Skeletal muscle tissue (tissue), 4 donors: ENCODE results near the gene TRUB2. TPM values are rescaled to one million over a fixed set of nuclear protein-coding genes. Genes with fewer than 3 reads are reported as not detected.
"Not testable (repeated sequence)": the region's sequence is repeated elsewhere in the genome, so short reads cannot be mapped to it uniquely, and the experiment has no call there.

Experiments
- H3K27ac ChIP-seq: one replicate; pipeline ENCODE4 v1.7.0; 2013; ENCODE audit warnings: mild to moderate bottlenecking, low read depth, low read length, inconsistent platforms
- H3K27me3 ChIP-seq, 3 donors: one replicate each; pipeline ENCODE4 v1.7.0; 2013; ENCODE audit warnings: low read length in 3 of 3; ENCODE audit not compliant: control insufficient read depth in 3 of 3, insufficient read depth in 3 of 3
- H3K36me3 ChIP-seq, 3 donors: one replicate each; pipeline ENCODE4 v1.7.0; 2013; ENCODE audit warnings: low read length in 3 of 3; ENCODE audit not compliant: control insufficient read depth in 3 of 3, insufficient read depth in 3 of 3
- H3K4me1 ChIP-seq, 3 donors: one replicate each; pipeline ENCODE4 v1.7.0; 2013; ENCODE audit warnings: low read length in 3 of 3, mild to moderate bottlenecking in 3 of 3; ENCODE audit not compliant: control insufficient read depth in 3 of 3, insufficient read depth in 3 of 3
- H3K4me3 ChIP-seq, 3 donors: one replicate each; pipeline ENCODE4 v1.7.0; 2013; ENCODE audit warnings: low read length in 3 of 3
- H3K9ac ChIP-seq, 3 donors: one replicate each; pipeline ENCODE4 v1.7.0; 2013; ENCODE audit warnings: low read length in 3 of 3, mild to moderate bottlenecking in 3 of 3, moderate library complexity in 2 of 3, low read depth in 1 of 3
- H3K9me3 ChIP-seq, 3 donors: one replicate each; pipeline ENCODE4 v1.7.0; 2013; ENCODE audit warnings: low read length in 3 of 3; ENCODE audit not compliant: control insufficient read depth in 3 of 3
- total RNA-seq: library from RNA; depleted of rRNA; stranded (reverse); fragments of >200 nt; gene quantifications from one replicate; pipeline ENCODE4 v1.2.3, GENCODE V29; 2014
- donor health status: Osteomylitis.

TRUB2 gene
- total RNA-seq, 1 donor from 2014 or later, result 11.0 TPM

DNA sequence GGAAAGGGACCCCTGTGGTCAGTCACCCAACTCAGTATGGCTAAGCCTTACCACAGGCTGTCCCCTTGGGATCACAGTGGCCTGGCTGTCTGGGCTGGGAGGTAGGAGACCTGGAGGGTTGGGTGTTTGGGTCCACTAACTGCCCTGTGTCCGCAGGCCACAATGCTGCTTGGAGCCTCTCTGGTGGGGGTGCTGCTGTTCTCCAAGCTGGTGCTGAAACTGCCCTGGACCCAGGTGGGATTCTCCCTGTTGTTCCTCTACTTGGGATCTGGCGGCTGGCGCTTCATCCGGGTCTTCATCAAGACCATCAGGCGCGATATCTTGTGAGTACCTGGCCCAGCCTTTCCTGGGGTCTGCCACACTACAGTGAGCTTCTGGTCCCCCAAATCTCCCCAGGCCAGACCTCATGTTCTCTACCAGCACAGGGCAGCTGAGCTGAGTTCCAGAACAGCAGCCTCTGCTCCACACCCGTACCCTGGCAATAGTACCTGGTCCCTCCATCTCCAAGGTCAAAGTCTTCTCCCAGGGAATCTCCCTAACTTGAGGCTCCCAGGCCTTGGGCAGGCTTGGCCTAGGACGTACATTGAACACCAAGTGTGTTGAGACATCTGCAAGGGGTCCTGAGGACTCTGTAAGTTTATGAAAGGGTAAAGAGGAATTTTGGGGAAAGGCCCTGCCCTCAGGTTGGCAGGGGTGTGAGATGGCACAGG, 20.9 kb upstream of the TRUB2 start:
- Histone ChIP-seq H3K4me1 (peaks cover 11 to 15% (median 13%) of the 10 kb centered on the region in 3 donors), H3K27ac (no peak overlapping the region), H3K27me3 (no peaks in the 10 kb centered on the region), H3K36me3 (peaks cover 43 to 47% (median 46%) of the 10 kb centered on the region in 3 donors), H3K4me3 (no peak overlapping the region), H3K9ac (no peak overlapping the region), H3K9me3 (no peaks in the 10 kb centered on the region)

DNA sequence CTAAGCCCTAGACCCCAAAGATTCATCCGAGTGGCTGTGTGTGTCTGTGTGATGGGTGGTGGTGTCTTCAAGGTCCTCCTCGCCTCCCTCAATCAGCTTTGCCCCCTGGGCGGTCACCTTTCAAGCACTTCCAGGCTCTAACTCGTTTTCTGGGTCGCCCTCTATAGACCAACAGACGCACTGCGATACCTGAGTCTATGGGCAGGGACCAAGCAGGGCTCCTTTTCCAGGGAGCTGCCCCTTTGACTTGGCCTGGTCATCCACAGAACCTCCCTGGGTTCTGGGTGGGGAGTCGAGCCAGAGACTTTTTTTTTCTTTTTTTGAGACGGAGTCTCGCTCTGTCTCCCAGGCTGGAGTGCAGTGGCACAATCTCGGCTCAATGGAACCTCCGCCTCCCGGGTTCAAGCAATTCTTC, 19.2 kb upstream of the TRUB2 start:
- no peaks in the 10 kb centered on the region for H3K9me3 ChIP-seq
- peak overlapping the region; percentile 77 to 84 (median 83) for H3K9ac ChIP-seq
- peak overlapping the region; percentile 78 to 87 (median 81) for H3K4me3 ChIP-seq
- no peak overlapping the region for H3K27ac ChIP-seq
- H3K4me1 ChIP-seq, result peaks cover 11 to 15% (median 13%) of the 10 kb centered on the region in 3 donors
- H3K36me3 ChIP-seq, result peaks cover 31 to 37% (median 34%) of the 10 kb centered on the region in 3 donors
- no peaks in the 10 kb centered on the region for H3K27me3 ChIP-seq

DNA sequence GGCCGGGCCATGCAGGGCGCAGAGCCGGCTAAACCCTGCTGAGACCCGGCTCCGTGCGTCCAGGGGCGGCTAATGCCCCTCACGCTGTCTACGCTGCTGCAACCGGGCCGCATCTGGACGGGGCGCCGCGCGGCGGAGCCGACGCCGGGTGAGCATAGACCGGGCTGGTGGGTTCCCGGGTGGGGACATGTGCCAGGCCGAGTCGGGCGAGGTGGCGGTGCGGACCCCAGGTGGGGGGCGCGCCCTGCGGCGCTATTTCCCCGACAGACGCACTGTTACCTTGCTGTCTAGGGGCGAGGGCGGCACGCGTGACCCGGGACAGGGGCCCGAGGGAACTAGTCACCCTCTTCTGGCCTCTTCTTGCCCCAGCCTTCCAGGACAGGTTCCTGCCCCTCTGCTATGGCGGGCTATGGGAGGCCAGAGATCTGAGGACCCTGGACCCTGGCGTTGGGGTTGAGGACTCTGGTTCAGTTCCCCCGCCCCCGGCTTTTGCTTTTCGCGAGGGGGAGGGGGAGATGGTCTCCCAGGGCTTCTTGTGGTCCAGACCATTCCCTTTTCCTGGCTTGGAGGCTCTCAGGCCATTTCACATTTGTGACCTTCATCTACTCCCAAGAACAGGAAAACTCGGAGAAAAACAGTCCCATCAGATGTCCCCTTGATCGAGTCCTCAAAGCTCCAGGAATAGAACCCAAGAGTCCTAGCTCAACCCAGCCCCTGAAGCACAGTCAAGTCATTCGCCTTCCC, 18.6 kb upstream of the TRUB2 start:
- Histone ChIP-seq H3K9me3 (no peaks in the 10 kb centered on the region), H3K27ac (no peak overlapping the region), H3K4me1 (peaks cover 11 to 15% (median 13%) of the 10 kb centered on the region in 3 donors), H3K27me3 (no peaks in the 10 kb centered on the region), H3K36me3 (peaks cover 30 to 34% (median 32%) of the 10 kb centered on the region in 3 donors), H3K4me3 (peak overlapping the region; percentile 78 to 87 (median 81)), H3K9ac (peak overlapping the region; percentile 77 to 84 (median 83))

DNA sequence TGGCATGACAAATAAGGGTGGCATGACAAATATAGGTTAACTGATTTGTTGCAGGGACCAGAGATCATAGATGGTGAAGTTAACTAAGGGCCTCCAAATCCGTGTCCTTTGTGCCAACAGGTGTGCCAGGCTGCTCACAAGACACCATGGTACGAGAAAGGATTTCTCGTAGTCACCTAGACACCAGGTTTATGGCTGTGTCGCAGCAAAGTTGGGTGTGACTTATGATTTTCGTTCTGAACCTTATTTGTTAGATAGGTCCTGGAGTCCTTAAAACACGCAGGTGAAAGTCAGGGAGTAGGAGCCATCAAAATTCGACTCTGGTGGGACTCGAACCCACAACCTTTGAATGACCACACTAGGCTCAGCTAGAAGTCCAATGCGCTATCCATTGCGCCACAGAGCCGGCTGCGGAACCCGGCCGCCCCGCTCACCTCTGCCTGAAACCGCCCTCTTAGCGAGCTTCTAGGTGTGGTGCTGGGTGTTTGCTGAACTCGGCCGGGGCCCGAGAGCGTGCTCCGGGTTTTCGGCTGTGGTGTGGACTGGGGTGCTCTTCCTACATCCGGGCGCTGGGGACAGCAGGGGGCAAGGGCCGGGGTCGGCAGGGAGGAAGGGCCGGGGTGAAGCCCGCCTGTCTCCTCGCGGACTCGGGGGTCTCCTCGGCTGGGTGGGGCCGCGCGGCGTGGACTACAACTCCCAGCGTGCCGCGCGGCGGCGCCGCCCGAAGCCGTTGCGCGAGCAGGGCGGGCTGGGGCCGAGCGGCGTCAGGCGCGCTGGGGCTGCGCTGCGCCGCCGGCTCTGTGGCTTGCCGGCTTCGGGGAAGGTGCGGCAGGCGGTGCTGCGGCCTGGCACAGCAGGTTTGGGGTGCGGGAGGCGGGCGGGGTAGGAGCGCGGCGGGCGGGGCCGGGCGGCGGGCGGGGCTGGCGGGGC, 17.8 kb upstream of the TRUB2 start, which contains the start of gene SLC27A4:
TSS of gene SLC27A4 (plus strand) at position 767 of the 930 bp plus-strand sequence. CDS start 2,606 bp downstream, outside the sequence.
- peak within 1 kb of the TSS; percentile 78 to 87 (median 85) for H3K4me3 ChIP-seq
- H3K27me3 ChIP-seq, result no peaks in the 10 kb centered on the region
- H3K9ac ChIP-seq, result peak within 1 kb of the TSS; percentile 77 to 84 (median 83)
- peaks cover 22 to 26% (median 24%) of the 10 kb centered on the region in 3 donors for H3K36me3 ChIP-seq
- H3K4me1 ChIP-seq, result peaks cover 11 to 15% (median 13%) of the 10 kb centered on the region in 3 donors
- H3K9me3 ChIP-seq, result no peaks in the 10 kb centered on the region
- peak within 1 kb of the TSS; percentile 44 for H3K27ac ChIP-seq

DNA sequence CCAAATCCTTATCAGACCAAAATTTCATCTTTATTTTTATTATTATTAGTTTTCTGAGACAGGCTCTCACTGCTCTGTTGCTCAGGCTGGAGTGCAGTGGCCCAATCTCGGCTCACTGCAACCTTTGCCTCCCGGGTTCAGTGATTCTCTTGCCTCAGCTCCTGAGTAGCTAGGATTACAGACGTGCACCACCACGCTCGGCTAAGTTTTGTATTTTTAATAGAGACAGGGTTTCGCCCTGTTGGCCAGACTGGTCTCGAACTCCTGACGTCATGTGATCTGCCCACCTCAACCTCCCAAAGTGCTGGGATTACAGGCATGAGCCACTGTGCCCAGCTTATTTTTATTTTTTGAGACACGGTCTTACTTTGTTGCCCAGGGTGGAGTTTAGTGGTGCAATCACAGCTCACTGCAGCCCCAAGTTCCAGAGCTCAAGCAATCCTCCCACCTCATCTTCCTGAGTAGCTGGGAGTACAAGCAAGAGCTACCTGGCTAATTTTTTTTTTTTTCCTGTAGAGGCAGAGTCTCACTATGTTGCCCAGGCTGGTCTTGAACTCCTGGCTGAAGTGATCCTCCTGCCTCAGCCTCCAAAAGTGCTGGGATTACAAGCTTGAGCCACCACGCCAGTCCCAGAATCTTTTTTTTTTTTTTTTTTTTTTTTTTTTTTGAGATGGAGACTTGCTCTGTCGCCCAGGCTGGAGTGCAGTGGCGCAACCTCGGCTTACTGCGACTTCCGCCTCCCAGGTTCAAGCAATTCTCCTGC, 16.8 kb upstream of the TRUB2 start:
- H3K9ac ChIP-seq, H3K27ac ChIP-seq, H3K9me3 ChIP-seq, H3K27me3 ChIP-seq, H3K4me3 ChIP-seq: not testable (repeated sequence)
- Histone ChIP-seq H3K36me3 (peaks cover 12 to 16% (median 15%) of the 10 kb centered on the region in 3 donors), H3K4me1 (peaks cover 11 to 15% (median 13%) of the 10 kb centered on the region in 3 donors)

DNA sequence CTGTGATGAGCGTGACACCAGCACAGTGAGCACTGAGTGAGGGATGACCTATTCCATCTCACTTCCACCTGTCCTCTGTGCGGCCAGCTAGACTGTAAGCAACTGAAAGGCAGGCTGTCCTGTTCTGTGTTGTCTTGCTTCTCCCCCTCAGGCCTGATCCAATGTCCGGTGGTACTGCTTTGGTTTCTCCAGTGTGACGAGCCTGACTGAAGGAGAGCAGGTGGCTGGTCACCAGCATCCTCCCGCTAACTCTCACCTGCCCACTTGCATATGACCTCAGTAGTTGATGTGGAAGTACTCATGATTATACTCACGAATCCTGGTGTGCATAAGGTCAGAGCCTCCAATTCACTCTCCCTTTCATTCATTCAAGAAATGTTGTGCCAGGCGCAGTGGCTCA, 15.7 kb upstream of the TRUB2 start:
- H3K36me3 ChIP-seq, result peaks cover 5 to 14% (median 8%) of the 10 kb centered on the region in 3 donors
- no peaks in the 10 kb centered on the region for H3K27me3 ChIP-seq
- peaks cover 11 to 15% (median 13%) of the 10 kb centered on the region in 3 donors for H3K4me1 ChIP-seq
- H3K9ac ChIP-seq, result no peak overlapping the region
- H3K27ac ChIP-seq, result no peak overlapping the region
- H3K4me3 ChIP-seq, result no peak overlapping the region
- H3K9me3 ChIP-seq, result no peaks in the 10 kb centered on the region

DNA sequence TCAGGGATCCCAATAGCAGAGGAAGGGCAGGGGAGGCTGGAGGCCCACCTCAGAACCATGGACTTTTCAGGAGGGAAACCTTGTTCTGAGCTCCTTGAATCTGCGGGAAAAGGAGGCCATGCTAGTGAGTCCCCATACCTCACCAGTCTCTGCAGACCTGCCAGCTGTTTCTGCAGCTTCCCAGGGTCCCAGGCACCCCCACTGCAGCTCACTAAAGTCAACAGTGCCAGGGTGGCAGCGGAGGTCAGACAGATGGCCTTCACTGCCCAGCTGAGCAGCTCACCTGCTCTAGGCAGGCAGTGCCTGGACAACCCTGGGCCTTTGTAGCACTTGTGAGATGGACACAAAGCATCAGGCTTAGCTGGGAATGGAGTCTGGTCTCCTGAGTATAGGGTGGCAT, 13.7 kb upstream of the TRUB2 start:
- Histone ChIP-seq H3K4me1 (peaks cover 6 to 8% (median 7%) of the 10 kb centered on the region in 3 donors), H3K27ac (no peak overlapping the region), H3K4me3 (no peak overlapping the region), H3K9ac (no peak overlapping the region), H3K9me3 (no peaks in the 10 kb centered on the region), H3K36me3 (peaks cover 6 to 20% (median 19%) of the 10 kb centered on the region in 3 donors), H3K27me3 (no peaks in the 10 kb centered on the region)

DNA sequence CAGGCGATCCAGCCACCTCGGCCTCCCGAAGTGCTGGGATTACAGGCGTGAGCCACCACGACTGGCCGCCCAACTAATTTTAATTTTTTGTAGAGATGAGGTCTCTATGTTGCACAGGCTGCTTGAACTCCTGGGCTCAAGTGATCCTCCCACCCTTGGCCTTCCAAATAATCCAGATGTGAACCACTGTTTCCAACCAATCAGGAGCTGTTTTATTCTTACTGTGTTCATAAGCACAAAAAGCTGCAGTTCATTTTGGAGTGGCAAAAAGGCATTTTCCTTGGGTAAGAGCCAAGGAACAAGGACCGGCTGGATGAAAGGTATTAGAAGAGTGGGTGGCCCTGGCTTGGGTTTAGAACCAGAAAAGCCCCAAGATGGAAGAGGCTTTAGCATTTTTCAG, 12.9 kb upstream of the TRUB2 start:
- H3K36me3 ChIP-seq, result peaks cover 6 to 20% (median 19%) of the 10 kb centered on the region in 3 donors
- H3K4me1 ChIP-seq, result peaks cover 4 to 5% (median 5%) of the 10 kb centered on the region in 3 donors
- no peak overlapping the region for H3K9ac ChIP-seq
- no peaks in the 10 kb centered on the region for H3K9me3 ChIP-seq
- no peaks in the 10 kb centered on the region for H3K27me3 ChIP-seq
- no peak overlapping the region for H3K27ac ChIP-seq
- H3K4me3 ChIP-seq, result no peak overlapping the region

DNA sequence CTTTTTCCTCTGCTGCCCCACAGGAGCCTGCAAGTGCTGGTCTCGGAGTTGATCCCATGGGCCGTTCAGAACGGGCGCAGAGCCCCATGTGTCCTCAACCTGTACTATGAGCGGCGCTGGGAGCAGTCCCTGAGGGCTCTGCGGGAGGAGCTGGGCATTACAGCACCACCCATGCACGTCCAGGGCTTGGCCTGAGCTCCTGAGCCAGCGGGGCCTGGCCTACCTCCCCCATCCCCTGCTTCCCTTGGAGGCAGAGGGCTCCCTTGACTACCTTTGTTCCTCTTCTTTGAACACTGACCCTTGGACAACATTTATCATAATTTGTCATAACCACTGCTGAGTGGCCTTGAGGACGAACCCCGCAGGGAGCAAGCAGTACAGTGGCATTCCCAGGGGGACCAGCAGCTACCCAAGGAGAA, 11.2 kb upstream of the TRUB2 start:
- H3K36me3 ChIP-seq, result peaks cover 6 to 26% (median 22%) of the 10 kb centered on the region in 3 donors
- H3K9ac ChIP-seq, result no peak overlapping the region
- H3K27ac ChIP-seq, result no peak overlapping the region
- no peaks in the 10 kb centered on the region for H3K9me3 ChIP-seq
- H3K4me1 ChIP-seq, result no peaks in the 10 kb centered on the region
- no peak overlapping the region for H3K4me3 ChIP-seq
- no peaks in the 10 kb centered on the region for H3K27me3 ChIP-seq
